BE2C (cell line): Measurements from ENCODE around the gene VPS9D1.

Experiments used
- DNase-seq: peaks from one replicate; pipeline ENCODE4 v3.0.0-alpha.2; 2020
- H3K27me3 ChIP-seq: fragments of 250-450 bp; sonication (Bioruptor Pico); 2 replicates; pipeline ENCODE4 v1.5.1; 2020; ENCODE audit warnings: mild to moderate bottlenecking
- H3K36me3 ChIP-seq: fragments of 250-450 bp; sonication (Bioruptor Pico); 2 replicates; pipeline ENCODE4 v1.5.1; 2020; ENCODE audit warnings: mild to moderate bottlenecking
- H3K4me1 ChIP-seq: fragments of 250-450 bp; sonication (Bioruptor Pico); 2 replicates; pipeline ENCODE4 v1.5.1; 2020
- H3K4me3 ChIP-seq: 2 replicates; pipeline ENCODE4 v1.5.1; 2011; ENCODE audit warnings: low read depth, low read length
- H3K9me3 ChIP-seq: fragments of 250-450 bp; sonication (Bioruptor Pico); 2 replicates; pipeline ENCODE4 v1.5.1; 2020
- TF ChIP-seq, protein P1 (sequence below): IDR thresholded peaks from 2 replicates; pipeline ENCODE4 v1.5.1; 2012; ENCODE audit warnings: mild to moderate bottlenecking, low read depth, low read length

Gene VPS9D1

DNA sequence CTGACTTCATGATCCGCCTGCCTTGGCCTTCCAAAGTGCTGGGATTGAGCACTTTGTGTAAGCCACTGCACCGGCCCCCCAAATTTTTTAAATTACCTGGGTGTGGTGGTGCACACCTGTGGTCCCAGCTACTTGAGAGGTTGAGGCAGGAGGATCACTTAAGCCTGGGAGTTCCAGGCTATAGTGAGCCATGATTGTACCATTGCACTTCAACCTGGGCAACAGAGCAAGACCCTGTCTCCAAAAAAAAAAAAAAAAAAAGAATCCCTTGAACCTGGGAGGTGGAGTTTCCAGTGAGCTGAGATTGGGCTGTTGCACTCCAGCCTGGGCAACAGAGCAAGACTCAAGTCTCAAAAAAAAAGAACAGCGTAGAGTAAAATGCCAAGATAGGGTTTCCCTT lies 15.9 kb upstream of the VPS9D1 start:
- no peaks in the 10 kb centered on the region for H3K4me1 ChIP-seq
- H3K27me3 ChIP-seq, result no peaks in the 10 kb centered on the region
- no peak for DNase-seq
- H3K36me3 ChIP-seq, result peaks cover 91% of the 10 kb centered on the region
- no peaks in the 10 kb centered on the region for H3K9me3 ChIP-seq
- no peak overlapping the region for H3K4me3 ChIP-seq
- TF ChIP-seq, protein P1, sequence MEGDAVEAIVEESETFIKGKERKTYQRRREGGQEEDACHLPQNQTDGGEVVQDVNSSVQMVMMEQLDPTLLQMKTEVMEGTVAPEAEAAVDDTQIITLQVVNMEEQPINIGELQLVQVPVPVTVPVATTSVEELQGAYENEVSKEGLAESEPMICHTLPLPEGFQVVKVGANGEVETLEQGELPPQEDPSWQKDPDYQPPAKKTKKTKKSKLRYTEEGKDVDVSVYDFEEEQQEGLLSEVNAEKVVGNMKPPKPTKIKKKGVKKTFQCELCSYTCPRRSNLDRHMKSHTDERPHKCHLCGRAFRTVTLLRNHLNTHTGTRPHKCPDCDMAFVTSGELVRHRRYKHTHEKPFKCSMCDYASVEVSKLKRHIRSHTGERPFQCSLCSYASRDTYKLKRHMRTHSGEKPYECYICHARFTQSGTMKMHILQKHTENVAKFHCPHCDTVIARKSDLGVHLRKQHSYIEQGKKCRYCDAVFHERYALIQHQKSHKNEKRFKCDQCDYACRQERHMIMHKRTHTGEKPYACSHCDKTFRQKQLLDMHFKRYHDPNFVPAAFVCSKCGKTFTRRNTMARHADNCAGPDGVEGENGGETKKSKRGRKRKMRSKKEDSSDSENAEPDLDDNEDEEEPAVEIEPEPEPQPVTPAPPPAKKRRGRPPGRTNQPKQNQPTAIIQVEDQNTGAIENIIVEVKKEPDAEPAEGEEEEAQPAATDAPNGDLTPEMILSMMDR, result no peak

DNA sequence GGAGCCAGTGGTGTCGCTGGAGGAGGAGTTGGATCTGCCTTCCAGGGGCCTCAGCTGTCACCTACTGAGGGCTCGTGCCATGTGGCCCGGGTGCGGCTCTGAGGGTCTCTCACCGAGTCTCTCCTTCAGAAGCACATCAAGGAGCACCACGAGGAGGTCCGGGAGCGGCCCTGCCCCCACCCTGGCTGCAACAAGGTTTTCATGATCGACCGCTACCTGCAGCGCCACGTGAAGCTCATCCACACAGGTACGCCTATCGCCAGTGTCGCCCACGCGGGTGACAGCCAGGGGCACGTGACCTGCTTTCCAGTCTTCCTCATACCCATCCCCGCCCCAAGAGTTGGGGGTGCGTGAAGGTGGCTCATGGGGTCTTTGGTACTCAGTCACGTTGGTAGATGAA lies 13.1 kb upstream of the VPS9D1 start:
- TF ChIP-seq, protein P1, result no peak
- H3K9me3 ChIP-seq, result no peaks in the 10 kb centered on the region
- H3K4me3 ChIP-seq, result no peak overlapping the region
- peaks cover 12% of the 10 kb centered on the region for H3K4me1 ChIP-seq
- no peaks in the 10 kb centered on the region for H3K27me3 ChIP-seq
- peaks cover 89% of the 10 kb centered on the region for H3K36me3 ChIP-seq
- DNase-seq, result no peak

DNA sequence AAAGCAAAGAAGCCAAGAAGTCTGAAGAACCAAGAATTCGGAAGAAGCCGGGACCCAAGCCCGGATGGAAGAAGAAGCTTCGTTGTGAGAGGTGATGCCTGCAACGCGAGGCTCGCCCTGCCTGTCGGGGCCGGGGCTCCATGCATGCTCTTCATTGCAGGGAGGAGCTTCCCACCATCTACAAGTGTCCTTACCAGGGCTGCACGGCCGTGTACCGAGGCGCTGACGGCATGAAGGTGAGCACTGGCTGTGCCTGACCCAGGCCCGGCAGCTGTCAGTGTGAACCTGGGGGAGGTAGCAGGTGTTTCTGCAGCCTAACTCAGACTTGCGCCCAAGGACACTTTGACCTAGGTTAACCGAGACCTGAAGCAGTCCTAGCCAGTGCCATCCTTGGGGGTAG lies 12.6 kb upstream of the VPS9D1 start:
- Histone ChIP-seq H3K9me3 (no peaks in the 10 kb centered on the region), H3K36me3 (peaks cover 88% of the 10 kb centered on the region), H3K4me3 (no peak overlapping the region), H3K4me1 (peaks cover 12% of the 10 kb centered on the region), H3K27me3 (no peaks in the 10 kb centered on the region)
- TF ChIP-seq, protein P1, result no peak
- no peak for DNase-seq

DNA sequence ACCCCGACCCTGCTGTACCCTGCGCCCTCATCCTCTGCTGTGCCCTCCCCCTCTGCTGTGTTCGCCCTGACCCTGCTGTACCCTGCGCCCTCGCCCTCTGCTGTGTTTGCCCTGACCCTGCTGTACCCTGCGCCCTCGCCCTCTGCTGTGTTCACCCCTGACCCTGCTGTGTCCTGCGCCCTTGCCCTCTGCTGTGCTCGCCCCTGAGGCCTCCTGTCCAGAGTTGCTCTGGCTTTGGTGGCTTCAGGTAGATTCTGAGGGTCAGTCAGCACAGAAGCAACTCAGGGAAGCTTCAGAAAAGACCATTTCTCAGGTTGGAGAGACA lies 12.2 kb upstream of the VPS9D1 start:
- peaks cover 85% of the 10 kb centered on the region for H3K36me3 ChIP-seq
- TF ChIP-seq, protein P1, result no peak

DNA sequence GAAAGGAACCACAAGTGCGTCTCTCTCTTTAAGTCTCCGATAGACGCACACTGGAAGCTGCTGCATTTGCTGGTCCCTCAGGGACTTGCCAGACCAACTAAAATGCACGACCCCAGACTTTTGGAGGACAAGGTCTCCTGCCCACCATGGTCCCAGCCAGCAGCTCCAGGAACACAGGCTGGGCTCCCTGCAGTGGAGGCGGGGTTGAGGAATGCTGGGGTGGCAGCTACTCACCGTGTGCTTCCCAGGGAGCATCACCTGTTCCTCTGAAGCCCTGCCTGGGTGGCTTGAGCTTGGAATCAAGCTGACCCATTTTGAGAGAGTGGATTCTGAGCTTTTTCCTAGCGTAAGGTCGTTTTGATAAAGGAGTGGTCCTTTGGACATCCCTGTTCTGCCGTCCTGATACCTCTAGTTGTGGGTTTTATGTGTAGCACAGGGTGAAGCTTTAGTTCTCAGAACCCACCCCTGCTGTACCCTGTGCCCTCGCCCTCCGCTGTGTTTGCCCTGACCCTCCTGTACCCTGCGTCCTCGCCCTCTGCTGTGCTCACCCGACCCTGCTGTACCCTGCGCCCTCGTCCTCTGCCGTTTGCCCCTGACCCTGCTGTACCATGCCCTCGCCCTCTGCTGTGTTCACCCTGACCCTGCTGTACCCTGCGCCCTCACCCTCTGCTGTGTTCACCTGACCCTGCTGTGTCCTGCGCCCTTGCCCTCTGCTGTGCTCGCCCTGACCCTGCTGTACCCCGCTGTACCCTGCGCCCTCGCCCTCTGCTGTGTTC lies 11.6 kb upstream of the VPS9D1 start:
- Histone ChIP-seq H3K9me3 (no peaks in the 10 kb centered on the region), H3K27me3 (no peaks in the 10 kb centered on the region), H3K36me3 (peaks cover 85% of the 10 kb centered on the region), H3K4me3 (no peak overlapping the region), H3K4me1 (peaks cover 12% of the 10 kb centered on the region)
- TF ChIP-seq, protein P1, result no peak
- DNase-seq, result no peak

More for the DNA sequence above, 12.2 kb upstream of the VPS9D1 start:
- H3K4me3 ChIP-seq, result no peak overlapping the region
- no peaks in the 10 kb centered on the region for H3K27me3 ChIP-seq
- DNase-seq, result no peak
- H3K9me3 ChIP-seq, result no peaks in the 10 kb centered on the region
- peaks cover 12% of the 10 kb centered on the region for H3K4me1 ChIP-seq

DNA sequence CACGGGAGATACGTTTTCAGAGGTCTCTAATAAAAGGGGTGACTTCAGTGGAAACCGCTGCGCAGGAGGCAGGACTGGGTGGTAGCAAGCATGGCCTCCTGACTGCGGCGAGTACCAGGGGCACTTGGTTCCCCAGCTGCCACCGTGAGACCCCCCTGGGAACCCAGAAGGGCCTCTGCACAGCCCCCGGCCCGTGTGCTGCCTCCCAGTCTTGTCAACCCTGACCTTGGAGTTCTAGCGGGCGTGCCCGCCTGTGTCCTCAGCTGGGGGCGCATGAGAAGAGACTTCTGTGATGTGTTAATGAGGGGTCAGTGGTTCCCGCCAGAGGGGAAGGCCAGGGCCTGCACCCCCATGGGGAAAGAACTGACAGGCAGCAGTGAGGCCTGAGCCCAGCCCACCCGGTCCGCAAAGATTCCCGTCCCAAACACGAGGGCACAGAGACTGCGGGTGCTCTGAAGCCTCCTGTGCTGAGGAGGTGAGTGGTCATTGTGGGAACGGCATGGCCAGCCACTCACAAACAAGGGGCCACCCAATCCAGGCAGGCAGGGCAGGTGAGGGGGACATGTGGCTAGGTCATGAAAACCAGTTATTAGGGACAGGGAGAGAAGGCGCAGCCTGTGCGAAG lies 10.0 kb upstream of the VPS9D1 start:
- Histone ChIP-seq H3K27me3 (no peaks in the 10 kb centered on the region), H3K4me1 (peaks cover 12% of the 10 kb centered on the region), H3K9me3 (no peaks in the 10 kb centered on the region), H3K36me3 (peaks cover 76% of the 10 kb centered on the region), H3K4me3 (no peak overlapping the region)
- TF ChIP-seq, protein P1, result no peak
- no peak for DNase-seq
